Fibroblast of villous mesenchyme (primary cell): ENCODE data around the gene ATG2B. TPM values are rescaled to one million over a fixed set of nuclear protein-coding genes. Genes with fewer than 3 reads are reported as not detected.

ENCODE experiments used
- DNase-seq: peaks from one replicate; pipeline ENCODE4 v3.0.0-alpha.2; 2010; ENCODE audit warnings: low read depth
- H3K4me3 ChIP-seq: 2 replicates; pipeline ENCODE4 v1.5.1; 2011; ENCODE audit warnings: low read depth, mild to moderate bottlenecking, low read length
- total RNA-seq: library from RNA; depleted of rRNA; stranded (reverse); fragments of >200 nt; gene quantifications from 2 replicates; pipeline ENCODE4 v1.2.3, GENCODE V29; 2012
- TF ChIP-seq, protein P1 (sequence below): IDR thresholded peaks from 2 replicates; pipeline ENCODE4 v1.5.1; 2012; ENCODE audit warnings: low read depth, mild to moderate bottlenecking, low read length; ENCODE audit not compliant: insufficient read depth

Gene ATG2B, protein sequence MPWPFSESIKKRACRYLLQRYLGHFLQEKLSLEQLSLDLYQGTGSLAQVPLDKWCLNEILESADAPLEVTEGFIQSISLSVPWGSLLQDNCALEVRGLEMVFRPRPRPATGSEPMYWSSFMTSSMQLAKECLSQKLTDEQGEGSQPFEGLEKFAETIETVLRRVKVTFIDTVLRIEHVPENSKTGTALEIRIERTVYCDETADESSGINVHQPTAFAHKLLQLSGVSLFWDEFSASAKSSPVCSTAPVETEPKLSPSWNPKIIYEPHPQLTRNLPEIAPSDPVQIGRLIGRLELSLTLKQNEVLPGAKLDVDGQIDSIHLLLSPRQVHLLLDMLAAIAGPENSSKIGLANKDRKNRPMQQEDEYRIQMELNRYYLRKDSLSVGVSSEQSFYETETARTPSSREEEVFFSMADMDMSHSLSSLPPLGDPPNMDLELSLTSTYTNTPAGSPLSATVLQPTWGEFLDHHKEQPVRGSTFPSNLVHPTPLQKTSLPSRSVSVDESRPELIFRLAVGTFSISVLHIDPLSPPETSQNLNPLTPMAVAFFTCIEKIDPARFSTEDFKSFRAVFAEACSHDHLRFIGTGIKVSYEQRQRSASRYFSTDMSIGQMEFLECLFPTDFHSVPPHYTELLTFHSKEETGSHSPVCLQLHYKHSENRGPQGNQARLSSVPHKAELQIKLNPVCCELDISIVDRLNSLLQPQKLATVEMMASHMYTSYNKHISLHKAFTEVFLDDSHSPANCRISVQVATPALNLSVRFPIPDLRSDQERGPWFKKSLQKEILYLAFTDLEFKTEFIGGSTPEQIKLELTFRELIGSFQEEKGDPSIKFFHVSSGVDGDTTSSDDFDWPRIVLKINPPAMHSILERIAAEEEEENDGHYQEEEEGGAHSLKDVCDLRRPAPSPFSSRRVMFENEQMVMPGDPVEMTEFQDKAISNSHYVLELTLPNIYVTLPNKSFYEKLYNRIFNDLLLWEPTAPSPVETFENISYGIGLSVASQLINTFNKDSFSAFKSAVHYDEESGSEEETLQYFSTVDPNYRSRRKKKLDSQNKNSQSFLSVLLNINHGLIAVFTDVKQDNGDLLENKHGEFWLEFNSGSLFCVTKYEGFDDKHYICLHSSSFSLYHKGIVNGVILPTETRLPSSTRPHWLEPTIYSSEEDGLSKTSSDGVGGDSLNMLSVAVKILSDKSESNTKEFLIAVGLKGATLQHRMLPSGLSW (N-terminal part only)
- total RNA-seq: 31.6 and 32.4 TPM in 2 replicates

DNA sequence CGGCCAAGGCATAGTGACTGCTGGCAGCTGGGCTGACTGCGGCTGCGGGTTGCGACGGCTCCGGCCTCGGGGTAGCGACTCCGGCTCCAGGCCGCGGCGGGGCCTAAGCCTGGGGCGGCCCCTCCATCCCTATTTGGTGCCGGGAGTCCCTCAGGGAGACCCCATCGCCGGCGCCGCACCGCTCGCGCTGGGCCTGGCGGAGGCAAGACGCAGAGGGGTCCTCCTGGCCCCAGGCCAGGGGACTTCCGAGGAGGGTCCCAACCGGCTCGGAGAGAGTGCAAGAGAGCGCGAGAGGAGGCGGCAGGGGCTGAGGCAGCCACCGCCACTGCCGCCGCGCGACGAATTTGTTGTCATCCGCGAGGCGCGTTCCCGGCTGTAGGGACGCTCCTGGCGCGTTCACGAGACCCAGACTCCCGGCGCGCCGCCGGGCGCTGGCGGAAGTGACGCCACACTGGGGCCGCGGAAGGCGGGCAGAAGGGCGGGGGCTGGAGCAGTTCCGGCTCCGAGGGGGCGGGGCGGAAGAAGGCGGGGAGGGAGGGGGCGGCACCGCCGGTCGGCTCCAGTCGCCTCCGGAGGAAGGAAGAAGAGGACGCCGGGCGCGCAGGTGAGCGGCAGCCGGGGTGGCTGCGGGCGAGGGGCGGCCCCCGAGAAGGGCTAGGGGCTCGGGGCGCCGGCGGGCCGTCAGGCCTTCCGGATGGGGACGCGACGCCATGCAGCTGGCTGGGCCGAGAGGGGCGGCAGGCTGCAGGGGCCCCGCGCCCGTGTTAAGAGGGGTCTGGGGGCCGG, at the start of gene ATG2B, which contains the start of gene GSKIP:
TSS of gene ATG2B (minus strand) at position 377 of the 786 bp plus-strand sequence. CDS start at position 12, 365 bp downstream.
TSS of gene GSKIP (plus strand) at position 562 of the 786 bp plus-strand sequence. CDS start 18,722 bp downstream, outside the sequence.
- TF ChIP-seq, protein P1, sequence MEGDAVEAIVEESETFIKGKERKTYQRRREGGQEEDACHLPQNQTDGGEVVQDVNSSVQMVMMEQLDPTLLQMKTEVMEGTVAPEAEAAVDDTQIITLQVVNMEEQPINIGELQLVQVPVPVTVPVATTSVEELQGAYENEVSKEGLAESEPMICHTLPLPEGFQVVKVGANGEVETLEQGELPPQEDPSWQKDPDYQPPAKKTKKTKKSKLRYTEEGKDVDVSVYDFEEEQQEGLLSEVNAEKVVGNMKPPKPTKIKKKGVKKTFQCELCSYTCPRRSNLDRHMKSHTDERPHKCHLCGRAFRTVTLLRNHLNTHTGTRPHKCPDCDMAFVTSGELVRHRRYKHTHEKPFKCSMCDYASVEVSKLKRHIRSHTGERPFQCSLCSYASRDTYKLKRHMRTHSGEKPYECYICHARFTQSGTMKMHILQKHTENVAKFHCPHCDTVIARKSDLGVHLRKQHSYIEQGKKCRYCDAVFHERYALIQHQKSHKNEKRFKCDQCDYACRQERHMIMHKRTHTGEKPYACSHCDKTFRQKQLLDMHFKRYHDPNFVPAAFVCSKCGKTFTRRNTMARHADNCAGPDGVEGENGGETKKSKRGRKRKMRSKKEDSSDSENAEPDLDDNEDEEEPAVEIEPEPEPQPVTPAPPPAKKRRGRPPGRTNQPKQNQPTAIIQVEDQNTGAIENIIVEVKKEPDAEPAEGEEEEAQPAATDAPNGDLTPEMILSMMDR: no peak
- DNase-seq: peak; percentile 91
- peak within 1 kb of the TSS; percentile 95 for H3K4me3 ChIP-seq

DNA sequence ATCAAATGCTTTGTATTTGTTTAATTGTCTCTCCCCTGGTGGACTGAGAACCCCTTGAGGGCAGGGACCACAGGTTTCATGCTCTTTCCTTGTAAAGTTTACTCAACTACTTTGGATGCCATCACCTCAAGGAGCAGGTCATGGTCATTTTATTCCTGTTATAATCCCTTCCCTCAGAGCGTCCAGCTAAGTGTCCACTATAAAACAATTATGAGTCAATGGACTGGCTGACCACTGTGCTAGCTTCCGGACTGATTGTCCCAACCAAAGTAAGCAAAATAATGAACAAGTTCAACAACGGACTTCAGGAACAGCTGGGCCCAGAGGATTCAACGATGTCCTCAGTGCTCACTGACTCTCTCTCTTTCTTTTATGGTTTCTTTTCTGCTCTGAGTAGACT, 47.0 kb upstream of the ATG2B start:
- no peak overlapping the region for H3K4me3 ChIP-seq
- TF ChIP-seq, protein P1: no peak
- DNase-seq: no peak

DNA sequence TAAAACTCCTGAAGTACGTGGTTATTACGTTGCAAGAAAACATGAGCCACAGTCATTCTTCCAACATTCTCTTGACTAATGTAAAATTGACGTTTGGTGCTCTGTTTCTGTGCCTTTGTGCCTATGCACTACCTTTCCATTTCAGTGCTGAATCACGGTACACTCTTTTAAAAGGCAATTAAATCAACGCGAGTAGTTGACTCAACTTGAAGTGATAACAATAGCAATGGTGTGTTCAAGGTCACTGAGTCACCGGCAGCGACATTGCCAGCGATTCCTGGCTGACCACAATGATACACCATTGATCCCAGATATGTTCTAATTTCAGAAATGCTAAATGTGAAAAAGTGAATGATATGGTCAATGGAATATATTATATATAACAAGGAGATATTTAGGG, 46.6 kb upstream of the ATG2B start:
- TF ChIP-seq, protein P1: no peak
- no peak overlapping the region for H3K4me3 ChIP-seq
- DNase-seq: no peak

DNA sequence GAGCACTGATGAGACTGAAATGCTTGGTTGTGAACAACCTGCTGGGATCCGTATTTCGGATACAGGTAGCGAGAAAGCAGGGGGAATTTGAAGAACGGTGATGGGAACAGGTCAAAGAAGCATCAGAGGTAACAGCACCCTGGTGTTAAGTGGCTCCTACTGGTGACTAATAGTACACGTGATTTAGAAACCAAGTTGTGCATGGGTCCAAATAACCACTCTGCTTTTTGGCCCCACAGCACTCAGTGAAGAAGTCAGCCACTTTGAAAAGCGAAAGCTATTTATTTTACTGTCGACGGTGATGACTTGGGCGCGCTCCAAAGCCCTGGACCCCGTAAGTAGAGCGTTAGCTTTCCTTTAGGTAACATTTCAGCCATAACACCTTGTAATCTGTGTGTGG, 45.5 kb upstream of the ATG2B start:
- no peak for DNase-seq
- H3K4me3 ChIP-seq: no peak overlapping the region
- TF ChIP-seq, protein P1: no peak

DNA sequence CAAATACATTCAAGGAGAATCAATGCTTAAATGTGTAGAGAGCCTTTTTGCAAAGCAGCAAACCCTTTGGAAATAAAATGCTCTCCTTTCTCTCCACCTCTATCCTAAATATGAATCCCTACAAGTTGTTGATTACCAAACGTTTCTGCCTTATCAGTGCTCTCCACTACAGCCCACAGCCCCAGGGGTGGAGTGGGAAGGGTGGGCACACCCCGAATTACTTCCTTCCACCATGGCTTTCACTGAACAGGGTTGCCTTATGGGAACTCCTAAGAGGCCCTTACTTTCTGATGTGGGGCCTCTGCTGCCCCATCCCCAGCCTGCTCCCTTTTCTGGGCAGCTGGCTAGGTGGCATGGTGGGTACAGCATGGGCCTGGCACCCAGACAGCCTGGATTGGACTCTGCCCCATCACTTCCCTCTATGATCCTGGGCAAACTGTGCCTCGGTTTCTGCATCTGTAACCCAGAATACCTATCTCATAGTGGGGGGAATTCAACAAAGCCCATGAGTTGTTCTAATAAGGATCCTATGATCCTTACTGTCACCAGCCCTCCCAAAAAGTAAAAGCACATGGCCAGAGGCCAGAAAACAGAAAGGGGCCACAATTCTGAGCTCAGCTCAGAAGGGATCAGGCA, 44.9 kb upstream of the ATG2B start:
- no peak overlapping the region for H3K4me3 ChIP-seq
- TF ChIP-seq, protein P1: no peak
- DNase-seq: no peak
